NCI-H1092 (cell line): ENCODE data around the gene GPR157.

Experiments used
- DNase-seq: peaks from one replicate; lab custom pipeline; 2025; lab: John Stamatoyannopoulos, UW

GPR157 gene

DNA sequence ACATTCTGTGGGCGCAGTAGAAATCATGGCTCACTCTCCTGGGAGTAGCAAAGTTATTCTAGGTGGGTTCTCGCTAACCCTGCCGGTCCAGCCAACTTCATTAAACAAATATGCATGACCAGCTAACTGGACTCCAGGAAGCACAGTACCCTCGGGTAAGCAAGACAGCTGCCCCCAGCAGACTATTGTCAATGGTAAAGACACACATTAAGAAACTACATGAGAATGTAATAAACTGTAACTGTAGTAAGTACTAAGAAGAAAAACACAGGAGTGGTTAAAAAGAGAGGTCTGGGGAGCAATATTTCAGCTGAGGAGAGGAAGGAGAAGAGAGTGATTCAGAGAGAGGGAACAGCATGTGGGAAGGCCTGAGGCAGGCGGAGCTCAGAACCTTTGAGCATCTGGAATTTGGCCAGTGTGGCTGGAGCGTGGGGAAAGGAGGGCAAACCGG lies 66.9 kb downstream of the GPR157 start:
- DNase-seq = no peak

DNA sequence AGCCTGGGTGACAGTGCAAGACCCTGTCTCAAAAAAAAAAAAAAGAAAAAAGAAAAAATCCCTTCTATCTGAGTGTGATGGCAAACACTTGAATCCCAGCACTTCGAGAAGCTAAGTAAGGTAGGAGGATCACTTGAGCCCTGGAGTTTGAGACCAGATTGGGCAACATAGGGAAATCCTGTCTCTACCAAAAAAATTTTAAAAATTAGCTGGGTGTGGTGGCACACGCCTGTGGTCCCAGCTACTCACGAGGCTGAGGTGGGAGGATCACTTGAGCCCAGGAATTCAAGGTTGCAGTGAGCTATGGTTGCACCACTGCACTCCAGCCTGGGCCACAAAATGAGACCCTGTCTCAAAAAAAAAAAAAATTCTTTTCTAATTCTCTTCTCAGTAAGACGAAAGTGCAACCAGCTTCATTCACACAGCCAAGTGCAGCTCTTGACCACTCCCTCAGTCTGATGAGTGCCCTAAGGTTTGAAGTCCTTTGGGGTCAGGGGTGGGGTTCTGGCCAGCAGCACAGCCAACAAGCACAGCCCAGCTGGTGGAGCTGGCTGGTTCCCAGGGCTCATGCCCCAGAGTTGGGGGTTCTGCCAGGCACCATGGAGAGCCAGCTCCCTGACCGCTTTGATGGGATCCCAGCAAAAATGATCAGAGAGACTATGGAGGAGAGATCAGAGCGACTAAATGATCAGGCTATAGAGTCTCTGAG lies 67.5 kb downstream of the GPR157 start:
- DNase-seq = no peak

DNA sequence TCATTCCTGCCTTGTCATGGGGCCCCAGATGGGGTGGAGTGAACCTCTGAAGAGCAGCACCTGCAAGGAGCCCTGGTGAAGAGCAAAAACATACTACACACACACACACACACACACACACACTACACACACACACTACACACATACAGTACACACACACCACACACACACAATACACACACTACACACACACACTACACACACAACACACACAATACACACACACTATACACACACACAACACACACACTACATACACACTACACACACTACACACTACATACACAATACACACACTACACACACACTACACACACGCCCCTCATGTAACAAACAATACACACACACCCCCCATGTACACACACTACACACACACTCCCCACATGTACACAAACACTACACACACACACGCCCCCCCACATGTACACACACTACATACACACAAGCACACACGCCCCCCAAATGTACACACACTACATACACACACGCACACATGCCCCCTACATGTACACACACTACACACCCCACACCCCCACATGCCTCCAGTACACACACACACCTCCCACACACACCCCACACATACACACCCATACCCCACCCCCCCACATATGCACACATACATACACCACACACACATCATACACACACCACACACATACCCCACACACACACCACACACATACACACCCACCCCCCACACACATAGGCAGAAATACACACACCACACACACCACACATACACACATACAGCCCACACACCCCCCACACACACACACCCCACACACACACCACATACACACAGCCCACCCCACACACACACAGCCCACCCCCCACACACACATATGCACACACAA lies 68.8 kb downstream of the GPR157 start:
- no peak for DNase-seq

DNA sequence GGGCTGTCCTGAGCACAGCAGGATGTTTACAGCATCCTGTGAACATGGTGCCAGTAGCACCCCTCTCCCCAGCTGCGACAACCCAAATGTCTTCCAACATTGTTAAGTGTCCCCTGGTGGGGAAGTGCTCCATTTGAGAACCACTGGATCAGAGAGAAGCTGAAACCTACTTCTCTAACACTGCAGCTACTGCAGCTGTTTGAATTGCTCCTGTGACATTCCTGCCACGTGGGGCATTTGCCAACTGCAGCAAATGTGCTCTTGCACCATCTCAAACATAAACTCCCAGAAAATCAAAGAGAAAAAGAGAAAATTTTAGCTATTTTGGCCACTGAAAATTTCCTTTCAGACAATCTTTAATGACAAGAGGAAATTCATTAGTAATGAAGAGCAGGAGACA lies 70.4 kb downstream of the GPR157 start:
- no peak for DNase-seq

DNA sequence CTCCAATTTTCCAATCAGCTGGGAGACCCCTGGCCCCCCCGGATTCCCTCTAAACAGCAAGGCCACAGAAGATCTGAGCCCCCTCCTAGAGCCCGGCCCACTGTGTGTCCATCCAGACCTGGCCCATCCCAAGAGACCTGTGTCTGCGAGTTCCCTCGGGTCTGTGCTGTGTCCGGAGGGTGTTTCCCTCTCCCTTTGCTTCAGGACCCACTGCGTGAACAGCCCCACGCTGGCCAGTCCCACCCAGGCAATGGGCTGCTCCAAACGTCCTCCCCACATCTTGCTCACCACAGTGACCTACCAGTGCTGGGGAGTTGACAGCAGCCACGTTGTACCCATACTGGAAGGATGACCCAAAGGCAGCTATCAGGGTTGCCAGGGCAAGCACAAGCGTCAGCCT lies 71.1 kb downstream of the GPR157 start:
- DNase-seq = no peak

GRCh38 chr1:9052272-9053049 lies 76.4 kb downstream of the GPR157 start:
- no peak for DNase-seq

DNA sequence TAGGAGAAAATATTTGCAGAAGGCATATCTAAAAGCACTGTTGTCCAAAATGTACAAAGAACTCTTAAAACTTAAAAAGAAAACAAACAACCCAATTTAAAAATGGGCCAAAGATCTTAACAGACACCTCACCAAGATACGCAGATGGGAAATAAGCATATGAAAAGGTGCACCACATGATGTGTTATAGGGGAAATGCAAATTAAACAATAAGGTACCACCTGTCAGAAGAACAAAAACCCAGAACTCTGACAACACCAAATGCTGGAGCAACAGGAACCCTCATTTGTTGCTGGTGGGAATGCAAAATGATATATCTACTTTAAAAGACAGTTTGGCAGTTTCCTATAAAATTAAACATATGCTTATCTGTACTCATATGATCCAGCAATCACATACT lies 77.5 kb downstream of the GPR157 start:
- DNase-seq = no peak

- DNase-seq = no peak
These were observed 78.1 kb downstream of the GPR157 start for GRCh38 chr1:9050803-9051202.
